Measurements from ENCODE around the gene ITGAL.
A peak's percentile ranks its signal among the peaks of the same experiment; 100 is the strongest.

The ITGAL gene

DNA sequence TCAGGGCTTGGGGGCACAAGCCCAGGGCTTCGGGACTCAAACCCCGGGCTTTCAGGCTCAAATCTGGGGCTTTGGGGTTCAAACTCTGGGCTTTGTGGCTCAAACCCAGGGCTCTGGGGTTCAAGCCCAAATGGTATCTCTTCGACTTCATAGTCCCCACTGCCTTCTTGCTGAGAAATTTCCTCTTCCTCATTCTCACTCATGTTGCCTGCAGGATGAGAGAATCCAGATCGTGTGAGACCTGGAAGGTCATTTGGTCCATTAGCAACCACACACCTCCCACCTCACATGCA lies 53.2 kb downstream of the ITGAL start:
- no peak for DNase-seq (ENCODE audit: extremely low read depth, low read depth)
- TF ChIP-seq, protein P1, sequence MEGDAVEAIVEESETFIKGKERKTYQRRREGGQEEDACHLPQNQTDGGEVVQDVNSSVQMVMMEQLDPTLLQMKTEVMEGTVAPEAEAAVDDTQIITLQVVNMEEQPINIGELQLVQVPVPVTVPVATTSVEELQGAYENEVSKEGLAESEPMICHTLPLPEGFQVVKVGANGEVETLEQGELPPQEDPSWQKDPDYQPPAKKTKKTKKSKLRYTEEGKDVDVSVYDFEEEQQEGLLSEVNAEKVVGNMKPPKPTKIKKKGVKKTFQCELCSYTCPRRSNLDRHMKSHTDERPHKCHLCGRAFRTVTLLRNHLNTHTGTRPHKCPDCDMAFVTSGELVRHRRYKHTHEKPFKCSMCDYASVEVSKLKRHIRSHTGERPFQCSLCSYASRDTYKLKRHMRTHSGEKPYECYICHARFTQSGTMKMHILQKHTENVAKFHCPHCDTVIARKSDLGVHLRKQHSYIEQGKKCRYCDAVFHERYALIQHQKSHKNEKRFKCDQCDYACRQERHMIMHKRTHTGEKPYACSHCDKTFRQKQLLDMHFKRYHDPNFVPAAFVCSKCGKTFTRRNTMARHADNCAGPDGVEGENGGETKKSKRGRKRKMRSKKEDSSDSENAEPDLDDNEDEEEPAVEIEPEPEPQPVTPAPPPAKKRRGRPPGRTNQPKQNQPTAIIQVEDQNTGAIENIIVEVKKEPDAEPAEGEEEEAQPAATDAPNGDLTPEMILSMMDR (IDR thresholded peaks at IDR 0.05; ENCODE audit: low read depth, low read length): no peak

DNA sequence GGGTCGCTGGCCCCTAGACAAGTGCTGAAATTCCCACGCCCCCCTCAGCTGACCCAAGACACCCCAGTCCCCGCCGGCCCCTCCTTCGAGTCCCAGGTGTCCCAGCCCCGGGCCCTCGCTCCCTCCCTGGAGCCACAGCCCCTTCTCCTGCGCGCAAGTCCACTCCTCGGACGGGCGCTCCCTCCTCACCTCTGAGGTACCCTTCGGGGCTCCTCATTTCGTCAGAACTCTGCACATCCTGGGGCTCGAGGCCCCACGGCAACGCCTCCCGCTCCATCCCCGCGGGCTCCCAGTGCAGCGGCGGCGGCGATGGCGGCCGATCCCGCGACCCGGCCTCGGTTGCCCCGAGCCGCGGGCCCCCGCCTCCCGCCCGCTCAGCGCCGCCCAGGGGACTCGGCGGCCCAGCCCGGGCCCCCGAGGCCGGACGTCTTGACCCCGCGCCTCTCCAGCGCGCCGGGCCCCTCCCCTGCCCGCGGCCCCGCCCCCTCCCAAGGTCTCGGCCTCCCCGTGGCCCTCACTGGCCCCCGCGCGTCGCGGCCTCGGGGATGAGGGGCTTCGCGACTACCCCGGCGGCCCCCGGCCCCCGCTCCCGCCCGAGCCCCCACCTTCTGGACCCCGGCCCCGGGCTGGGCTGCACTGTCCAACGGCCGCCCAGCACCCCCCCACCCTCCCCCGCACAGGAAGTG lies 53.7 kb downstream of the ITGAL start, which contains the start of gene ZNF768:
Gene ZNF768 (minus strand): TSS at position 430 of the 686 bp plus-strand sequence. CDS start 153 bp downstream, at position 277.
- no peak for DNase-seq (ENCODE audit: extremely low read depth, low read depth)

DNA sequence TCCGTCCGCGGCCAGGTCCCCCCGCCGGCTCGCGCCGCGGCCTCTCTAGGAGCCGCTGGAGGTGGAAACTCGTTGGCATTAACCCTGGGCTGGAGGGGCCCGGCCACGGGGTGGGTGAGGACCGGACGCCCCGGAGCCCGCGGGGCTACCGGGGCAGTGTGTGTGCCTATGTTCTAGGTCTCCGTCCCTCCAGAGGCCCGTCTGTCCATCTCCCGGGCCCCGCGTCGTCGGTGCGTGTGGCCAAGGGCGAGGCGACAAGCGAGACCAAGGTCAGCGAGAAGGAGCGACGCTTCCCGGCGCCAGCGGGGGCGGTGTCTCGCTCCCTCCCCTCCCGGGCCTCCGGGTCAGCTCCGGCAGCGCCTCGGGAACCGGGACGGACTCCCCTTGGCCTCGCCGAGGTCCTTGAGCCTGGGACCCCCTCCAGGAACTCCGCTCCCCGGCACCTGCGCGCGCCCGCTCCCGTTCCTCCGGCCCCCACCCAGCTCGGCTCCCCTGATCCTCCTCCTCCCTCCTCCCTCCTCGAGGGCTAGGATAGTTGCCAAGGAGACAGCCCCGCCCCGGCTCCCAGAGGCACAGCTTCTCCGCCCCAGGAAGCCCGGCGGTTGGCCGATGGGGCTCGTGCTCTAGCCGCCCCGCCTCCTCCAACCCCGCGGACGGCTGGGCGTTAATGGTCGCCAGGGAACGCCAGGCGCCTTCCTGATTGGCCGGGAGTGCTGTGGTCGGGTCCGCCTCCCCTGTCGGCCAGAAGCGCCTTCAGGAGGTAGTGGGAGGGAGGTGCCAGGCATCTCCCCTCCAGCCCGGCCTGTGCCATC lies 54.5 kb downstream of the ITGAL start:
- DNase-seq (ENCODE audit: extremely low read depth, low read depth): peak; percentile 93
- TF ChIP-seq, protein P1 (IDR thresholded peaks at IDR 0.05; ENCODE audit: low read depth, low read length): peak; percentile 13

More for the DNA sequence above, 53.7 kb downstream of the ITGAL start, which contains the start of gene ZNF768:
- TF ChIP-seq, protein P1 (IDR thresholded peaks at IDR 0.05; ENCODE audit: low read depth, low read length): no peak

DNA sequence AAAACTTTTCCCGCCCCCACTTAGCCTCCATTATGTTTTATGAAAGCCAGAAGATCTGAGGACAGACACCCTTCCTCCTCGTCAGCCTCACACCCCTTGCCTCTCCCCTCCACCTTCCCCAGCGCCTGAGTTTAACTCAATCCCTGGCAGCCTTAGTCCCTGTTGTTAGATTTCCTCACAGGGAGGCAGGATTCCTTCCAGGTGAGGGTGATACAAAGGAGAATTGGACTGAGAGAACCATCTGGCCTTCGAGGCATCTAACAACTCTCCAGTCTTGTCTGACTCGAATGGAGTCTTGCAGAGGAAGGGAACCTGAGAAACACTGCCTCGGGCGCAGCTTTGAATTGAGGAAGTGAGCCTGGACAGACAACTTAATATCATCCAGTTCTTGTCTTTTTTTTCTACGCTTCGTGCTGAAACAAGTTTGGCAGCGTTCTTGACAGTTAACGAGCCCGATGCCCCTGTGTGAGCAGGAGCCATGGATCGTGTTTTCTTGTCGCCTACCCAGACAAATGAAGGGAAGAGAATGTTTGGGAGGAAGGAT lies 55.2 kb downstream of the ITGAL start:
- TF ChIP-seq, protein P1 (IDR thresholded peaks at IDR 0.05; ENCODE audit: low read depth, low read length): no peak
- DNase-seq (ENCODE audit: extremely low read depth, low read depth): no peak

DNA sequence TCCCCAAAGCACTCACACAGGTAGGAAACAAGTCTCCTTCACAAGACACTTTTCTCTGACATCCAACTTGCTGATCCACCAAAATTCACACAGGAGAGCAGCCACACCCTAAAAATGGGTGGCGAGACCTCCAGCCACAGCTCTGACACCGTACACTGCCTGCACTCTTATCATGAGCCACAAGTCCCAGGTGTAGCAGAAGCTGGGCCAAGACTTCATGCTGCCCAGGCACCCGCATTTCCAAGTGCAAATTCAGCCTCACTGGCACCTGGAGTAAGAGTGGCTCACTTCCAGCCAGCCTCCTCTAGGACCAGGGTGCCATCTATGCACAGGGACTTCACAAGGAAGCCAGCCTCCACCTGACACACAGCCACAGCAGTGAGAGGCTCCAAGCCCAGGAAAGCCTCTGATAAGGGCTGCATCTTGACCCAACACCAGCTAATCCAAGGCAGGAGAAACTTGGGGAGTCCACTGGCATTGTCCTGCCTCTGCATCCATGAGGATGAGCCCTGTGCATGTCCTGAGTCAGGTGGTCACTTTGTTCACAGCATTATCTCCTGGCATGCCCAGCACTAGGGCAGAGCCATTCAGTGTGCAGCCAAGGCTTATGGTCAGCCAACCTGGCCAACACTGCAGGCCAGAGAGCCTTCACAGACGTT lies 56.4 kb downstream of the ITGAL start:
- TF ChIP-seq, protein P1 (IDR thresholded peaks at IDR 0.05; ENCODE audit: low read depth, low read length): no peak
- no peak for DNase-seq (ENCODE audit: extremely low read depth, low read depth)

DNA sequence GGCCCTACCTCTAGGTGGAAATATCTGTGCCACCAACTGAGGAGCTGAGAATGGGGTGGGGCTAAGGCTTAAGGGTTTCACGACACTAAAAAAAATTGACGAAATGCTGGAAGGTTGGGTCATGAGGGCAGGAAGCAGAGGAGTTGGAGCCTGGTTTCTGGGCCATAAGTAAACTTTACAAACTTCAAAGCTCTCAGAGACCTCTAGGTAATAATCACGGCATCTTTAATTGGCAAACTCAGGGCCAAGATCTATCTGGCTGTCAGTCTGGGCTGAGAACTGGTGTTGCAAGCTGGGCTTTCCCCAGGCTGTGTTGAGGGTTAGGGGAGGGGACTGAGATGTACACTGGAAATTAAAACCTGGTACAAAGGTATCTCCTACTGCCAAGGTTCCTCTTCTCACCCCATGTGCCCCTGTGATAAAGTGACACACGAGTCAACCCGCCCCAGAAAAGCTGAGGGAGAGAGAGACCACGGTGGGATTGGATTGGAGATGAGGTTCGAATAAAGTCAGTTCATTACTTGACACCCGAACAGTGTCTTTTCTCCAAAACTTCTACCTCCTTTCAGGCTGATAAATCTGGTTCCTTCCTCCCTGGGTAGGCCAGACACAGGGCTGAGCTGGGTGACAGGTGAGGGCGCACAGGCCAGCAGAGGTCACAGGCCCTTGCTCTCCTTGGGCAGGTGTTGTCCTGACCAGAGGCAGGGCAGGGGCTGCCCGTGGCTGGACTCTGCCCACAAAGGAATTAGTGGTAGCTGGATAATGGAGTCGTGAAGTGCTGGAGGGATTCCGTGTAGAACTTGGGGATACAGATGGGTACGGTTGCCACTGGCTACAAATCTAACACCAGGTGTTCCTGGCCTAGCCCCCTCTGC lies 57.9 kb downstream of the ITGAL start:
- DNase-seq (ENCODE audit: extremely low read depth, low read depth): no peak
- TF ChIP-seq, protein P1 (IDR thresholded peaks at IDR 0.05; ENCODE audit: low read depth, low read length): no peak
